Measurements from ENCODE around the gene HOXA6.

HOXA6 gene

GRCh38 chr7:27108390-27109127 is 39.0 kb downstream of the HOXA6 start:
- TF ChIP-seq ZFX (IDR thresholded peaks at IDR 0.05; ENCODE audit: borderline replicate concordance) (no peak), CTCF (IDR thresholded peaks at IDR 0.05) (no peak)
- no peak overlapping the region for H3K27ac ChIP-seq

- TF ChIP-seq ZFX (IDR thresholded peaks at IDR 0.05; ENCODE audit: borderline replicate concordance): no peak
- TF ChIP-seq CTCF (IDR thresholded peaks at IDR 0.05): no peak
These were observed 39.9 kb downstream of the HOXA6 start for GRCh38 chr7:27107391-27108381.

DNA sequence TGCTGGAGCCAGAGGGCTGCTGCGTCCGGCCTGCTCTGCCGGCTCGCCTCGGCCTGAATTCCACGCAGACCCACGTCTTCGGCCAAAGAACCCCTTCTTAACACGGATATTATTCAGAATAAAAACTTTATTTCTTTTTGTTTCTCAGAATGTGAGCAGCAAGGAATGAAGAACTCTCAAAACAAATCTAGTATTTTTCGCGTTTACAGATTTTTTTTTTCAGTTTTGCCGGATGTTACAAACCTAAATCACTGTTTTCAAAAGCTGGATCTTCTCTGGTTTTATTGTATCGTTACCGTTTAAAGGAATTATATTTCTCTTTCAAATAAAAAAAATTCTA is 40.7 kb downstream of the HOXA6 start:
- no peak for TF ChIP-seq CTCF (IDR thresholded peaks at IDR 0.05)
- TF ChIP-seq ZFX (IDR thresholded peaks at IDR 0.05; ENCODE audit: borderline replicate concordance): no peak
- no peak overlapping the region for H3K27ac ChIP-seq

More at GRCh38 chr7:27107391-27108381, 39.9 kb downstream of the HOXA6 start:
- no peak overlapping the region for H3K27ac ChIP-seq

DNA sequence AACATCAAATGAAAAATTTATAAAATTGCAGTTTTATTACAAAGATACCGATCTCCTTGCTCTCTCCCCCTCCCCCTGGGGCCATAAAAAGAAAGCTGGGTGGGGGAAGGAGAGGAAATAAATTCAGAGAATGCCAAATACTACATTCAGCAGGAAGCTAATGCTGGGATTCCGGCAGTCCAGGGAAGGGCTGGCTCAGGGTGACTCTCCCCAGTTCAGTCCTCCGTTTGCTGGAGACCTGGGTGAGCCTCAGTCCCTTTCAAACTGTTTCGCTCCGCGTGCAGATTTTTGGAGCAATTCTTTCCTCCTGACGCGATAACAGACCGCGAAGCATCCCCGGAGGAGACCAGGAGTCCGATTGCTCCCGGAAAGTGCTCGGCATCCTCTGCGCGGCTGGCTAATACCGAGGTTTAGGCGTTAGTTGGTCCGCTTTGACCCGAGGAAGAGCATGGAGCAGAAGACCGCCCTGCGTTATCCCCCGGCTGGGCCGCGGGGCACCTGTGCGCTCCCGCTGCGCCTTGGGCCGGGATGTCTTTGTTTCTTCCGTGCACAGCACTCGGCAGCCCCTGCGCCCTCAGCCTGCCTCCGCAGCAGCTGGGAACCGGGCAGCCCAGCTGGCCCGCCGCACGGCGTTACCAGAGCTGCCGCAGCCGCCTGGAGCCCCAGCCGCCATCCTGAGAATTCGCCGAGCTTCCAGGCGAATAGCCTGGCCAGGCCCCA is 41.2 kb downstream of the HOXA6 start:
- no peak overlapping the region for H3K27ac ChIP-seq
- no peak for TF ChIP-seq CTCF (IDR thresholded peaks at IDR 0.05)
- TF ChIP-seq ZFX (IDR thresholded peaks at IDR 0.05; ENCODE audit: borderline replicate concordance): no peak

- TF ChIP-seq CTCF (IDR thresholded peaks at IDR 0.05) (no peak), ZFX (IDR thresholded peaks at IDR 0.05; ENCODE audit: borderline replicate concordance) (no peak)
- no peak overlapping the region for H3K27ac ChIP-seq
These were observed 42.1 kb downstream of the HOXA6 start for GRCh38 chr7:27105301-27106031.

DNA sequence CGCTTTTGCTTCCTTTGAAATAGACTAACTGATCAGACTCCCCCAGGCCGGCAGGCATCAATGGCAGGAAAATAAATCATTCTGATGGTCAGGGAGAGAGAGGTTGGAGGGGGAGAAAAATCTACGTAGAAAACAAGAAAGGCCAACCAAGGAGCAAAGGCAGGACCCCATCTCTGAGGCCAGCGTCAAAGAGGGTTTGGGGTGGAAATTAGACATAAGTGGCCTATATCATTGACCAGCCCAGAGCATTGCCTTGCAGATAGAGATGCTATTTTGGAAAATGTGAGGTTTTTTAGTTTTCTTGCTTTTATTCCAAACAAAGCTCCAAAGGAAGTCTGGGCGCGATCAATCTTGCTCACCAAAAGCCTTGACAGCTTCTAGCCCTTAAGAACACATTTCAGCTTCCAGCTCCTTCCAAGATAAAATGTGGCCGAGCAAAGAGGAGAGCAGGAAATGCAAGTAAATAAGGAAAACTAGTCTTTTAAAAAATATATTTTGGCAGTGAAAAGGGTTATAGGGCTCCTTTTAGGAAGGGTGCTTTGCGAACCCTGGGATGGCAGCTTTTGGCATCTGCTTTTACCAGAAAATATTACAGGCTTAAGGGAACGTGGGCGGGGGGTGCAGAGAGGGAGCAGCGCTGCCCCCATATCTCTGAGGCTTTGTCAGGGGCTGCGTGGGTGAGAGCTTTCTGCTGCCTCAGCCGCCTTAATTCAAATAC is 43.1 kb downstream of the HOXA6 start:
- H3K27ac ChIP-seq: no peak overlapping the region
- no peak for TF ChIP-seq ZFX (IDR thresholded peaks at IDR 0.05; ENCODE audit: borderline replicate concordance)
- TF ChIP-seq CTCF (IDR thresholded peaks at IDR 0.05): no peak

Measured in 22Rv1 (cell line).